HG03558 (cell line): ENCODE data around the gene ST3GAL5.
"Not testable (repeated sequence)": the region's sequence is repeated elsewhere in the genome, so short reads cannot be mapped to it uniquely, and the experiment has no call there.

Experiments
- ATAC-seq: cut with Tn5 transposase; IDR thresholded peaks from one replicate; pipeline ENCODE4 v1.9.1; 2021; ENCODE audit warnings: moderate number of reproducible peaks; ENCODE audit not compliant: unreplicated experiment; ENCODE audit errors: extremely low read depth

ST3GAL5 gene

GRCh38 chr2:85888684-85889626, at the start of gene ST3GAL5:
Gene ST3GAL5, minus strand, starts transcription at chr2:85888990. Its CDS starts 85 bp downstream, at chr2:85888905.
- ATAC-seq, result peak; percentile 73

GRCh38 chr2:85938456-85938855, 49.7 kb upstream of the ST3GAL5 start:
- ATAC-seq, result no peak

GRCh38 chr2:85937069-85937439, 48.3 kb upstream of the ST3GAL5 start:
- no peak for ATAC-seq

DNA sequence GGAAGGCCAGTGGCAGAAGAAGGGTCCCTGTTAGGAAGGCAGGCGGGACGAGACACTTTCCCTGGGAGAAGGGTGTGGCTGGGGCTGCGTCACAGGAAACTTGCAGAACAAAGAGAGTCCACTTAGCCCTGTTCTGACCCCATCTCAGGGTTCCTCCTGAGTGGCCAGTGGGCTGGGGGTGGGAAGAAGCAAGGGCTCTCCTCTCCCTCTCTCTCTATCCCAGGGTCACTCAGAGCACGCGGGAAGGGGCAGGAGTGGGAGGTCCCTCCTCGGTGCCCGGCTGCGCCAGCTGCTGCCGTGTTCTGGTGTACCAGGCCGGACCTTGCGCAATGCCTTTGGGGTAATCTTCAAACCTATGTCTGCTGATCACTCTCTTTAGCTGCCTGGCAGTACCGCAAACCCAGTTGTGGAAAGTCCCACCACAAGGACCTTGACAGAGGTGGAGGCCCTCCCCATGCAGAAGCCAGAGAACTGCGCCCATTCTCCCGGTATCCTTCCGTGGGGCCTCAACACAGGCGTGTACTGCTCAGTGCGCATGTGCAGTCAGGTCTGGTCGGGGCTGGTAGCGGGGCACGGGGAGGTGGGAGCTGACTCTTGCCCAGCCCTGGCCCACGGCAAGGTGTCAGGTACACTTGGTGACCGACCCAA, 47.8 kb upstream of the ST3GAL5 start:
- ATAC-seq, result no peak

- ATAC-seq, result no peak
These were observed 47.0 kb upstream of the ST3GAL5 start for GRCh38 chr2:85935746-85936208.

- ATAC-seq, result no peak
These were observed 46.5 kb upstream of the ST3GAL5 start for GRCh38 chr2:85935170-85935745.

DNA sequence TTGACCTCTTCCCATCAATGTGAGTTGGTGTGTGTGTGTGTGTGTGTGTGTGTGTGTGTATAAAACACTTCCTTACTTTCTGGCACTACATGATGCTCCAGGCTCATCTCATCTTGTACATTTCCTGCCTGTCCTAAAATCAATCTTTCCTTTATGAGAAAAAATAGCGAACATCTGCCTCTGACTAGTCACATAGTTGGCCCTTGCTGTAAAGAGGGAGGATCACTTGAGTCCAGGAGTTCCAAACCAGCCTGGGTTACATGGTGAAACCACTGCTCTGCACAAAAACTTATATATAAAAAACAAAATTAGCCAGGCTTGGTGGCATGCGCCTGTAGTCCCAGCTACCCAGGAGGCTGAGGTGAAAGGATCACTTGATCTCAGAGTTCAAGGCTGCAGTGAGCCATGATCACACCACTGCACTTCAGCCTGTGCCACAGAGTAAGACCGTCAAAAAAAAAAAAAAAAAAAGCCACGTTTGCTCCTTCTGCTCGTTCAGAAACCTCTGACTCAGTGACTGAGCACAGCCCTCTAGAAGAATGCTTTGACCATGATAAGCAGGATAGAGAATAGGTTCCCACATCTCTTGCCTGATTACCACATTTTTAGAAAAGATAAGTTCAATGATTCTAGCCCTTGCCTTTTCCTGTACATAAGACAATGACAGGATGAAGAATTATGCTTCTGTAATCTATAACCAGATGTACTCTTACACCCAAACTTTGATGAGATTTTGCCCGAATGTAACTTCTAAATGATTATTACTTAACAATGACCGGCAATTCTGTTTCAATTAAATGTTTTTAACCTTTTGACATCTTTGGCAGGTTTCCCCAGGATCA, 45.2 kb upstream of the ST3GAL5 start:
- ATAC-seq, result no peak

- not testable (repeated sequence) for ATAC-seq
These were observed 42.4 kb upstream of the ST3GAL5 start for GRCh38 chr2:85931151-85931550.

DNA sequence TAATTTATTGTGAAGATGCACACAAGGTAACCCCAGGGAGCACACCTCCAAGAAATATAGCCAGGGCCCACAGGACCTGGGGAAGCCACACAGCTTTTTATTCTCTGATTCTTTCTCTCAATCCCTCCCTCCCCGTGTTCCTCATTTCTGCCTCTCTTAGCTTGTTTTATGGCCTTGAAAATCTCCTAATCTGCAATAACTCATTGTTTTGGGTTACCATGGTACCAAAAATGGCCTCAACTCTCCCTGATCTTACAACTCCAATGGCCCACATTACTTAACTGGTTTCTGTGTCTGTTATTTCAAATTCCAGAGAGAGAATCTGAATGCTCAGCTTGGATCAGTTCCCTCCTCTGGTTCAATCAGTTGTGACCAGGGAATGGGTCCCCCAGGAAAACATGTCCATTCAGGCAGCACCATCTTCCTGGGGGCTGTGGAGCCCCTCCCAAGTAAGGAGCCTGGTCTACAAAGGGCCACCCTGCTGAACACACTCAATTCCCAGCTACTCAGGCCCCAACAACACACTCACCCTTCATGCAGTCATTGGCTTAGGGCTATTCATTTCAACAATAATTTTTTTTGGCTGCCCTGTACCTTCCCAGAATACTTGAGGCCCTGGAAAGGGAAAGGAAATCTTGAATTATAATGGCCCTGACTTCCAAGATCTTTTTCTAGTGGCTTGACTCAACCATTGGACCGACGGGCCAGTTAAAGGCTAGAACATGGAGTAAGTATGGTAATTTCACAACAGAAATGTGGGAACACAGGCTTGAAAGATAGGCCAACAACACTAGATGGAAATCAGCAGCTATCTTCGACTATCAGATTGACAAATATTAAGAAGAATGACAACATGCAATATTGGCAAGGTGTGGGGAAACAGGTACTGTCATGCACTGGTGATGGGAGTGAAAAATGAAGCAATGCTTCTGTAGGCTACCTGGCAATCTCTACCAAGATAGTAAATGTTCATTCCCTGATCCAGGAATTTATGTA, 41.6 kb upstream of the ST3GAL5 start:
- ATAC-seq, result no peak

- ATAC-seq, result no peak
These were observed 40.6 kb upstream of the ST3GAL5 start for GRCh38 chr2:85929096-85930050.

DNA sequence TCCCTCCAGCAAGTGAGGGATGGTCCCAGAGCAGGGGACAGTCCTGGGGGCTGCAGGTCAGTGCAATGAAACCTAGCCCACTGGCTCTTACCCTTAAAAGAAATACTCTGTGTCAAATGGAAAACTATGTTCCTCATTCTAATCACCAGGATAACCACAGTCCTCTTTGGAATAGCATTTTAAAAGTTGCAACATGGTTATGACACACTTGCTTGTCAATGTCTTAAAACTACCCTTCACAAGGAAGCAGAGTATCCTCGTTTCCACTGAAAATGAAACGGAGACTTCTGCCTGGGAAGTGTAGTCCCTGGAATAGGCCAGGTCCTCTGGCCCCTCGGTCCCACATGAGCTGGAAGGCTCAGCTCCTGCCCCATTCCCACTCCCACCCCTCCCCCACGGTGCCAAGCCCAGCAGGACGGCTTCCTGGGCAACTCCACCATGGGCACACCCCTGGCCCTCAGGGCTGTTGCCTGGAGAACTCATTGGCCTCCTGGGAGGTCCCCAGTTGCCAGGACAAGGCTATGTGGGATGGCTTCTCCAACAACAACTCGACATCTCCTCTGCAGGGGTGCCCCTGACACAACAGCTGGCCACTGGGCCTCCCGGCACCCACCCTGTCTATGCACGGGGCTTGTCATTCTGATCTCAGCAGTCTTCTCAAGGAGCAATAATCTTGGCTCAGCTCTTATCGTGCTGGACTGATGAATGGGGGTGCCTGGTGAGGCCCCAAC, 38.3 kb upstream of the ST3GAL5 start:
- no peak for ATAC-seq

DNA sequence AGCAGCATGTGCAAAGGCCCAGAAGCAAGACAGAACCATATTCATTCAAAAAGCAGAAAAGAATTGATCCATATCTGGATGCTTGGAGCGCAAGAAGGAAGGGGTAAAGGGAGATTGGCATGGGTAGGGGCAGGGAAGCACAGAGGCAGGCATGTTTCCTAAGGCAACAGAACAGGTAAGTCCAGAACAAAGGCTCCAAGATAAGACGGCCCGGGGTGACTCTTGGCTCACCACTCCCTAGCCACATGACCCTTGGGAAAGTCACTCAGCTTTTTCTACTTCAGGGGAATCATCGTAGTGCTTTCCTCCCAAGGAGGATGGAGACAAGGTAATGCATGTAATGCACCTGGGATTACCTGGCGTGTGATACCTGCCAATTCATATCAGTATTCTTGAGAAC, 37.7 kb upstream of the ST3GAL5 start:
- ATAC-seq, result no peak

- no peak for ATAC-seq
These were observed 36.5 kb upstream of the ST3GAL5 start for GRCh38 chr2:85925216-85925671.

DNA sequence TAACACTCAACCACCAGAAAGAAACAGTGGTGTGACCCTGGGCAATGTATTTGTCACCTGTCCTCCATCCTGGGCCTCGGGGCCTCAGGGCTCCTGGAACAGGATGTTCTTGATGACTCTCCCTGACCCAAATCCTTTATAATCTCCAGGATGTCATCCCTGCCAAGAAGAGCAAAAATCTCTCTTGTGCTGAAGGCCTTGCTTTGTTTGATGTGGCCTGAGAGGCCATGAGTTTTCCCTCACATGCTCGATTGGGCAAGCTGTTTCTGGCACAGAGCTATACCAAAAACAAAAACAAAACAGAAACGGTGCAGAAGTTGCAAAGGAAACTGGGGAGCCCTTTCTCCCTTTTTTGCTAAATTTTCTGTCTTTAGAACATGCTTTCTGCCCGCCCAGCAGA, 35.7 kb upstream of the ST3GAL5 start:
- ATAC-seq, result no peak

DNA sequence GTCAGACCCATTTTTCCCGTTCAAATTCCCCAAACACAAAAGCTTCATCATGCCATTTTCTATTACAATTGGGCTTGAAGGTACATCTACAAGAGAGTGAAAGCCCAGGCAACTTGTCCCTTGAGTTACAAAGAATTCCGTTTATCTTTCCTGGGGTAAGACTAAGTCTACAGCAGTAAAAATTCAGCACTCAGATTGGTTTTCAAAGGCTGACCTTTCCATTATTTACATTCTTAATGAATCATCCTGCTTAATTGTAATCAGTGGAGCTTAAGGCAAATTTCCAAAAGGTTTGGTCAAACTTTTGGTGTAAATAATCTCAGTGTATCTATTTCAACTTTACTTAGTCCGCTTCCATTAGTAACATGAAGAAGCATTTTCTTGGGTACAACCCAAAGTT, 33.4 kb upstream of the ST3GAL5 start:
- no peak for ATAC-seq

- ATAC-seq, result no peak
These were observed 32.9 kb upstream of the ST3GAL5 start for GRCh38 chr2:85921659-85922058.
